Omental fat pad (tissue), 4 donors: ENCODE data around the gene GDPD4. TPM values are rescaled to one million over a fixed set of nuclear protein-coding genes. Genes with fewer than 3 reads are reported as not detected.

ENCODE experiments used
- ATAC-seq: fragments of 150-250 bp; one replicate; pipeline ENCODE4 v1.9.1; 2016; ENCODE audit warnings: mild to moderate bottlenecking, moderate library complexity; ENCODE audit not compliant: low FRiP score
- DNase-seq: peaks from one replicate; pipeline ENCODE4 v3.0.0-alpha.2; 2019; ENCODE audit warnings: low spot score
- CTCF ChIP-seq, 3 donors: fragments of 450-650 bp; IDR thresholded peaks; one replicate each; pipeline ENCODE4 v1.5.1; 2016 to 2017; ENCODE audit warnings: antibody characterized with exemption in 3 of 3, mild to moderate bottlenecking in 3 of 3, moderate library complexity in 2 of 3
- total RNA-seq, 4 donors: library from RNA; depleted of rRNA; stranded (reverse); fragments of >200 nt; gene quantifications; one replicate each; pipeline ENCODE4 v1.1.0, GENCODE V29; 2016

Gene GDPD4
- total RNA-seq, 4 donors from 2014 or later = not detected

- DNase-seq (no peak), ATAC-seq (no peak)
- no peak for TF ChIP-seq CTCF (IDR thresholded peaks at IDR 0.05)
These were observed 10.6 kb upstream of the GDPD4 start for GRCh38 chr11:77312107-77312506.

- DNase-seq = no peak
- ATAC-seq = no peak
- no peak for TF ChIP-seq CTCF (IDR thresholded peaks at IDR 0.05)
These were observed 10.2 kb upstream of the GDPD4 start for GRCh38 chr11:77311701-77312100.

- DNase-seq = no peak
- no peak for ATAC-seq
- TF ChIP-seq CTCF (IDR thresholded peaks at IDR 0.05) = no peak
These were observed 9.2 kb upstream of the GDPD4 start for GRCh38 chr11:77310721-77311120.

GRCh38 chr11:77309401-77310085 is 8.1 kb upstream of the GDPD4 start:
- ATAC-seq = no peak
- no peak for TF ChIP-seq CTCF (IDR thresholded peaks at IDR 0.05)
- no peak for DNase-seq

- ATAC-seq (no peak), DNase-seq (no peak)
- TF ChIP-seq CTCF (IDR thresholded peaks at IDR 0.05) = no peak
These were observed 7.4 kb upstream of the GDPD4 start for GRCh38 chr11:77308838-77309237.

- ATAC-seq (no peak), DNase-seq (no peak)
- TF ChIP-seq CTCF (IDR thresholded peaks at IDR 0.05) = no peak
These were observed 1.8 kb upstream of the GDPD4 start for GRCh38 chr11:77303328-77303727.

- TF ChIP-seq CTCF (IDR thresholded peaks at IDR 0.05) = no peak
- DNase-seq = no peak
- ATAC-seq = no peak
These were observed 1.3 kb upstream of the GDPD4 start for GRCh38 chr11:77302752-77303151.
